Astrocyte (in vitro differentiated cells and primary cell): ENCODE measurements around the gene C1QL4. TPM values are rescaled to one million over a fixed set of nuclear protein-coding genes. Genes with fewer than 3 reads are reported as not detected.
"Not testable (repeated sequence)": the region's sequence is repeated elsewhere in the genome, so short reads cannot be mapped to it uniquely, and the experiment has no call there.

Experiments used
- DNase-seq: peaks from one replicate; pipeline ENCODE4 v3.0.0-alpha.2; 2010; ENCODE audit warnings: low read depth
- FAIRE-seq: peaks from 2 replicates; lab custom pipeline; 2011; peaks lifted over from hg19 to GRCh38; lab: Jason Lieb, UNC
- H2AFZ ChIP-seq: 2 replicates; pipeline ENCODE4 v1.6.0; 2012; ENCODE audit warnings: low read depth, low read length, inconsistent platforms
- H3K27ac ChIP-seq: 2 replicates; pipeline ENCODE4 v1.5.1; 2011; ENCODE audit warnings: low read depth, low read length, inconsistent platforms
- H3K27me3 ChIP-seq: 2 replicates; pipeline ENCODE4 v1.6.0; 2011; ENCODE audit warnings: low read length, inconsistent platforms; ENCODE audit not compliant: insufficient read depth
- H3K36me3 ChIP-seq: 2 replicates; pipeline ENCODE4 v1.5.1; 2011; ENCODE audit warnings: low read length, inconsistent platforms; ENCODE audit not compliant: insufficient read depth
- H3K4me1 ChIP-seq: 2 replicates; pipeline ENCODE4 v1.5.1; 2011; ENCODE audit warnings: low read length, inconsistent platforms; ENCODE audit not compliant: insufficient read depth
- H3K4me2 ChIP-seq: 2 replicates; pipeline ENCODE4 v1.6.0; 2012; ENCODE audit warnings: low read length, inconsistent platforms
- H3K4me3 ChIP-seq: 2 replicates; pipeline ENCODE4 v1.5.1; 2011; ENCODE audit warnings: low read depth, mild to moderate bottlenecking, low read length, inconsistent platforms; ENCODE audit not compliant: insufficient read depth
- H3K79me2 ChIP-seq: 2 replicates; pipeline ENCODE4 v1.6.0; 2012; ENCODE audit warnings: mild to moderate bottlenecking, low read length, inconsistent platforms; ENCODE audit not compliant: insufficient read depth
- H3K9ac ChIP-seq: 2 replicates; pipeline ENCODE4 v1.6.0; 2012; ENCODE audit warnings: mild to moderate bottlenecking, low read length, inconsistent platforms
- H3K9me3 ChIP-seq: 2 replicates; pipeline ENCODE4 v1.5.1; 2012; ENCODE audit warnings: low read depth, mild to moderate bottlenecking, low read length, inconsistent platforms; ENCODE audit not compliant: insufficient read depth
- H4K20me1 ChIP-seq: 2 replicates; pipeline ENCODE4 v1.6.0; 2012; ENCODE audit warnings: low read length, inconsistent platforms; ENCODE audit not compliant: insufficient read depth
- H3K27ac Mint-ChIP-seq: one replicate; pipeline ENCODE4 v1.8.0; 2021; ENCODE audit warnings: mild to moderate bottlenecking, mixed read lengths; ENCODE audit not compliant: unreplicated experiment
- H3K27me3 Mint-ChIP-seq: one replicate; pipeline ENCODE4 v1.8.0; 2021; ENCODE audit warnings: low read depth, mixed read lengths; ENCODE audit not compliant: unreplicated experiment
- H3K36me3 Mint-ChIP-seq: one replicate; pipeline ENCODE4 v1.8.0; 2021; ENCODE audit warnings: low read depth, mixed read lengths; ENCODE audit not compliant: unreplicated experiment
- H3K4me1 Mint-ChIP-seq: one replicate; pipeline ENCODE4 v1.8.0; 2021; ENCODE audit warnings: low read depth, mixed read lengths; ENCODE audit not compliant: unreplicated experiment
- H3K4me3 Mint-ChIP-seq: one replicate; pipeline ENCODE4 v1.8.0; 2021; ENCODE audit warnings: mild to moderate bottlenecking, moderate library complexity, mixed read lengths; ENCODE audit not compliant: unreplicated experiment
- H3K9me3 Mint-ChIP-seq: one replicate; pipeline ENCODE4 v1.8.0; 2021; ENCODE audit warnings: mild to moderate bottlenecking, mixed read lengths; ENCODE audit not compliant: unreplicated experiment
- EZH2 ChIP-seq: IDR thresholded peaks from 2 replicates; pipeline ENCODE4 v1.6.1; 2012; ENCODE audit warnings: mild to moderate bottlenecking, low read length, inconsistent platforms; ENCODE audit not compliant: insufficient read depth
- total RNA-seq: library from RNA; stranded (reverse); gene quantifications from 2 replicates; pipeline ENCODE4 v1.2.1, GENCODE V29; 2021
- TF ChIP-seq, protein P1 (sequence below): IDR thresholded peaks from 2 replicates; pipeline ENCODE4 v1.5.1; 2011; ENCODE audit warnings: low read depth, mild to moderate bottlenecking, inconsistent platforms, low read length, moderate library complexity; ENCODE audit not compliant: insufficient read depth

C1QL4 gene
- total RNA-seq, 1 donor from 2014 or later = 0.09 TPM

DNA sequence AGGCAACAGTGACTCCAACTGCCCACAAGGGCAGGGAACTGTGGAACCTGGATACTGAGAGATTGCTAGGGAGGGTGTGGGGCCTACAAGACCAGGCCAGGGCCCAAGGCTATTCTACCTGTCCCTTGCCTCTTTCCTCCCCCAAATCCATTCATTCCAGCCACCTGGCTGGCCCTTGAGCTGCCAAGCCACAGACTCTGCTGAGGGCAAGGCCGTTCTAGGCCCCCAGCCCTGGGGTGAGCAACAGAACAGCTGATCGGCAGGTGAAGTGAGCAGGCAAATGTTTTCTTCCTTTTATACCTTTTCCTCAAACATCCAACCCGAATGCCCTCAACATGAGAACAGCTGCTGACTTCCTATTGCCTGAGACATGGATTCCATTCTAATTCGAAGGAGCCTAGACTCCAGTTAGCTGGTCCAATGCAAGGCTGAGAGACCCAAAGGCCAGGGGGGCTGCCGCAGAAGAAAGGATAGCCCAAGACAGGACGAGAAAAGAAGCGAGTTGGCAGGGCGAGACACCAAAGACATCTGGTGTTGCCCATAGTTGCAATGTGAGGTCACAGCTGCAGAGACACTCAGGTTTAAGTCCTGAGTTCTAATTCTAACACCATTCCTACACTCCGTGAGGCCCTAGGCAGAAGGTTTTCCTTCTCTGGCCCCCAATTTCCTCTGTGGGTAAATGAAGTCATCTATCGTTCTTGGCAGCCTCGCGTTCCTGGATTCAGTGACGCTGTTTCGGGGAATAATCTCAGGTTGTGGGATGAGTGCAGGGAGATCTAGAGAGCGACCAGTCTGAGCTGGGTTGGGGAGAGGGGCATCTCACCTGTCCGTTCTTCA, 1.7 kb downstream of the C1QL4 start:
- Mint-ChIP-seq H3K4me3 (no peak overlapping the region), H3K9me3 (peaks cover 12% of the 10 kb centered on the region), H3K4me1 (no peaks in the 10 kb centered on the region), H3K27ac (peak overlapping the region; percentile 58), H3K36me3 (peaks cover 9% of the 10 kb centered on the region), H3K27me3 (peaks cover 81% of the 10 kb centered on the region)
- no peak overlapping the region for H3K27ac ChIP-seq
- H3K4me1 ChIP-seq = peaks cover 3% of the 10 kb centered on the region
- peaks cover 63% of the 10 kb centered on the region for H3K27me3 ChIP-seq
- DNase-seq = no peak
- H3K36me3 ChIP-seq = no peaks in the 10 kb centered on the region
- H3K9ac ChIP-seq = no peak overlapping the region
- no peaks in the 10 kb centered on the region for H3K79me2 ChIP-seq
- H3K4me2 ChIP-seq = no peak overlapping the region
- no peak overlapping the region for H2AFZ ChIP-seq
- FAIRE-seq = no peak
- no peak overlapping the region for H3K4me3 ChIP-seq
- TF ChIP-seq, protein P1, sequence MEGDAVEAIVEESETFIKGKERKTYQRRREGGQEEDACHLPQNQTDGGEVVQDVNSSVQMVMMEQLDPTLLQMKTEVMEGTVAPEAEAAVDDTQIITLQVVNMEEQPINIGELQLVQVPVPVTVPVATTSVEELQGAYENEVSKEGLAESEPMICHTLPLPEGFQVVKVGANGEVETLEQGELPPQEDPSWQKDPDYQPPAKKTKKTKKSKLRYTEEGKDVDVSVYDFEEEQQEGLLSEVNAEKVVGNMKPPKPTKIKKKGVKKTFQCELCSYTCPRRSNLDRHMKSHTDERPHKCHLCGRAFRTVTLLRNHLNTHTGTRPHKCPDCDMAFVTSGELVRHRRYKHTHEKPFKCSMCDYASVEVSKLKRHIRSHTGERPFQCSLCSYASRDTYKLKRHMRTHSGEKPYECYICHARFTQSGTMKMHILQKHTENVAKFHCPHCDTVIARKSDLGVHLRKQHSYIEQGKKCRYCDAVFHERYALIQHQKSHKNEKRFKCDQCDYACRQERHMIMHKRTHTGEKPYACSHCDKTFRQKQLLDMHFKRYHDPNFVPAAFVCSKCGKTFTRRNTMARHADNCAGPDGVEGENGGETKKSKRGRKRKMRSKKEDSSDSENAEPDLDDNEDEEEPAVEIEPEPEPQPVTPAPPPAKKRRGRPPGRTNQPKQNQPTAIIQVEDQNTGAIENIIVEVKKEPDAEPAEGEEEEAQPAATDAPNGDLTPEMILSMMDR = no peak
- peaks cover 8% of the 10 kb centered on the region for H4K20me1 ChIP-seq
- H3K9me3 ChIP-seq = peaks cover 3% of the 10 kb centered on the region

DNA sequence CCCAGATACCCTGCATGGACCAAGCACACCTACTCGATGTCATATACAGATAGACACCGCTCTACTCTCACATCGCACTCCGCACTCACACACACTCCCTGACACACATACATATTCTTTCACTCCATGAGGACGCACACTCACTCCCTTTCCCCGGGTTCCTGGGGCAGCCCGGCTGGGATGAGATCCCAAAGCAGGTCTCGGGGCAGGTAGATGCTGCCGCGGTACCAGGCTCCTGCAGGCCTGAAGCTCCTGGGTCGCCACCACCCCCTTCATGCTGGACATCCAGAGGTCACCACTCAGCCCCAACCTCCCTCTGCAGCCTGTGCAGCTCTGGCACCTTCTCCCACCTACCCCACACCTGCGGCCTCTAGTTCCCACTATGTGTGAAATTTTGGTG, 2.3 kb downstream of the C1QL4 start:
- Histone ChIP-seq H3K79me2 (no peaks in the 10 kb centered on the region), H2AFZ (no peak overlapping the region), H3K36me3 (no peaks in the 10 kb centered on the region), H4K20me1 (peaks cover 8% of the 10 kb centered on the region), H3K27me3 (peaks cover 57% of the 10 kb centered on the region), H3K9ac (no peak overlapping the region), H3K4me3 (no peak overlapping the region), H3K27ac (no peak overlapping the region), H3K4me2 (no peak overlapping the region), H3K9me3 (peaks cover 3% of the 10 kb centered on the region), H3K4me1 (peaks cover 3% of the 10 kb centered on the region)
- DNase-seq (no peak), FAIRE-seq (no peak)
- H3K27ac Mint-ChIP-seq = no peak overlapping the region
- H3K36me3 Mint-ChIP-seq = peaks cover 9% of the 10 kb centered on the region
- peaks cover 78% of the 10 kb centered on the region for H3K27me3 Mint-ChIP-seq
- peaks cover 12% of the 10 kb centered on the region for H3K9me3 Mint-ChIP-seq
- H3K4me3 Mint-ChIP-seq = no peak overlapping the region
- TF ChIP-seq, protein P1 = no peak
- TF ChIP-seq EZH2 = no peak
- no peaks in the 10 kb centered on the region for H3K4me1 Mint-ChIP-seq

DNA sequence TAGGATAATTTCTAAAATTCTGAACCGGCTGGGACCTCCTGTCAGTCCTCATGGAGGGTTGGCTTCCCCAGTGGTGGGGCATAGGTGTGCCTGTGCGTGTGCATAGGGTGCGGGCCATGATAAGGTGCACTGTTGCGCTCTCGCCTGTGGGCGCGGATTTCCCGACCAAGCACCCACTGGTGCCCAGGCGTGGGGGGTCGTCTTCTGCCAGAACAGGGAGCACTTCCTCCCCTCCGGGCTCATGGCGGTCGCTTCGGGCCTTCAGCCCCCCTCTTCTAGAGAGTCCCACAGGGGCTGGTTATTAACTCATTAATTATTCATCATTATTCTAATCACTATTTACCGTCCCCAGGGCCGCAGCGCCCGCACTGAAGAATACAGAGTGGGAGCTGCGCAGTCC, 2.8 kb downstream of the C1QL4 start:
- Histone ChIP-seq H2AFZ (no peak overlapping the region), H3K27me3 (peaks cover 56% of the 10 kb centered on the region), H3K4me1 (peaks cover 3% of the 10 kb centered on the region), H3K79me2 (no peaks in the 10 kb centered on the region), H3K9ac (no peak overlapping the region), H3K27ac (no peak overlapping the region), H3K4me3 (no peak overlapping the region), H4K20me1 (peaks cover 8% of the 10 kb centered on the region), H3K9me3 (peaks cover 3% of the 10 kb centered on the region), H3K4me2 (no peak overlapping the region), H3K36me3 (no peaks in the 10 kb centered on the region)
- H3K4me1 Mint-ChIP-seq = no peaks in the 10 kb centered on the region
- no peak overlapping the region for H3K4me3 Mint-ChIP-seq
- DNase-seq (no peak), FAIRE-seq (no peak)
- H3K27ac Mint-ChIP-seq = no peak overlapping the region
- H3K9me3 Mint-ChIP-seq = peaks cover 12% of the 10 kb centered on the region
- peaks cover 78% of the 10 kb centered on the region for H3K27me3 Mint-ChIP-seq
- no peak for TF ChIP-seq EZH2
- TF ChIP-seq, protein P1 = no peak
- peaks cover 9% of the 10 kb centered on the region for H3K36me3 Mint-ChIP-seq

DNA sequence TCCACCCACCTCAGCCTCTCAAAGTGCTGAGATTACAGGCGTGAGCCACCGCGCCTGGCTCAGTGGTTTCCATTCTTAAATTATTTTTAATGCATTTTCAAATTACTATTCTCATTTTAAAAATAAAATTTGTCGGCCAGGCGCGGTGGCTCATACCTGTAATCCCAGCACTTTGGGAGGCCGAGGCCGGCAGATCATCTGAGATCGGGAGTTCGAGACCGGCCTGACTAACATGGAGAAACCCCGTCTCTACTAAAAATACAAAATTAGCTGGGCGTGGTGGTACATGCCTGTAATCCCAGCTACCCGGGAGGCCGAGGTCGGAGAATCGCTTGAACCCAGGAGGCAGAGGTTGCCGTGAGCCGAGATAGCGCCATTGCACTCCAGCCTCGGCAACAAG, 3.2 kb downstream of the C1QL4 start:
- H3K4me3 Mint-ChIP-seq, FAIRE-seq, H3K4me3 ChIP-seq, H2AFZ ChIP-seq, DNase-seq, H3K4me2 ChIP-seq, H3K27ac ChIP-seq, H3K36me3 ChIP-seq, H3K79me2 ChIP-seq, H3K9me3 ChIP-seq, H3K9ac ChIP-seq, H3K27ac Mint-ChIP-seq, H3K36me3 Mint-ChIP-seq, H3K4me1 Mint-ChIP-seq, H4K20me1 ChIP-seq, H3K4me1 ChIP-seq: not testable (repeated sequence)
- Mint-ChIP-seq H3K27me3 (peaks cover 73% of the 10 kb centered on the region), H3K9me3 (peaks cover 12% of the 10 kb centered on the region)
- H3K27me3 ChIP-seq = peaks cover 55% of the 10 kb centered on the region
